GM11168 (cell line): Measurements from ENCODE around the gene QSOX2.
"Not testable (repeated sequence)": the region's sequence is repeated elsewhere in the genome, so short reads cannot be mapped to it uniquely, and the experiment has no call there.

Experiments
- in situ Hi-C: fragments of 300-500 bp; cut with MboI; formaldehyde crosslinking; loops from one replicate; pipeline ENCODE4 v1.12.0; 2022; ENCODE audit warnings: low sequenced_read_pairs; ENCODE audit not compliant: unreplicated experiment

QSOX2 gene

GRCh38 chr9:136267261-136268111, 21.9 kb upstream of the QSOX2 start:
- in situ Hi-C loops, result no loop called here

- in situ Hi-C loops, result not testable (repeated sequence)
Observed at GRCh38 chr9:136266641-136267040, 21.0 kb upstream of the QSOX2 start.

GRCh38 chr9:136265561-136266355, 20.1 kb upstream of the QSOX2 start:
- in situ Hi-C loops, result no loop called here

- in situ Hi-C loops, result no loop called here
Observed at GRCh38 chr9:136264441-136265405, 19.1 kb upstream of the QSOX2 start.

- in situ Hi-C loops, result no loop called here
Observed at GRCh38 chr9:136264031-136264430, 18.4 kb upstream of the QSOX2 start.

- in situ Hi-C loops, result no loop called here
Observed at GRCh38 chr9:136262671-136263178, 17.1 kb upstream of the QSOX2 start.

GRCh38 chr9:136261686-136262430, 16.2 kb upstream of the QSOX2 start:
- in situ Hi-C loops, result no loop called here

- in situ Hi-C loops, result no loop called here
Observed at GRCh38 chr9:136260936-136261472, 15.4 kb upstream of the QSOX2 start.

- in situ Hi-C loops, result no loop called here
Observed at GRCh38 chr9:136260521-136260920, 14.9 kb upstream of the QSOX2 start.

- in situ Hi-C loops, result no loop called here
Observed at GRCh38 chr9:136259836-136260235, 14.2 kb upstream of the QSOX2 start.

GRCh38 chr9:136259517-136259813, 13.9 kb upstream of the QSOX2 start:
- in situ Hi-C loops, result no loop called here

GRCh38 chr9:136258786-136259516, 13.3 kb upstream of the QSOX2 start:
- in situ Hi-C loops, result no loop called here

- in situ Hi-C loops, result no loop called here
Observed at GRCh38 chr9:136258299-136258625, 12.7 kb upstream of the QSOX2 start.

- in situ Hi-C loops, result no loop called here
Observed at GRCh38 chr9:136257381-136258298, 12.0 kb upstream of the QSOX2 start.

GRCh38 chr9:136255896-136256890, 10.6 kb upstream of the QSOX2 start:
- in situ Hi-C loops, result no loop called here

GRCh38 chr9:136255166-136255538, 9.5 kb upstream of the QSOX2 start:
- in situ Hi-C loops, result no loop called here
